Dorsolateral prefrontal cortex (tissue), 118 donors: ENCODE results near the gene MPP7. TPM values are rescaled to one million over a fixed set of nuclear protein-coding genes. Genes with fewer than 3 reads are reported as not detected.

Source experiments
- microRNA-seq, 43 experiments: library from miRNA; unstranded; fragments of <30 nt; microRNA quantifications; one replicate each; pipeline ENCODE4 v1.2.0, GENCODE V29; 2022
- total RNA-seq, 120 experiments: library from RNA; stranded (reverse); gene quantifications; one replicate each; pipeline versions ENCODE4 v1.2.3 to v1.2.4, GENCODE V29; 2022

The MPP7 gene
- total RNA-seq, 120 experiments from 2014 or later: 6.6 to 26.4 (median 16.2) TPM

Small RNA genes lying within 50 kb of the gene (microRNA-seq; reads per million reads assigned to microRNA genes)
- 0 reads per million in 43 experiments for gene MIR8086

Other genes with a start within 250 kb of the MPP7 start
- gene WAC, start 230.1 kb upstream of the MPP7 start, total RNA-seq: 100 to 1,000 TPM; 123 to 241 (median 182) TPM